Activated CD4-positive, alpha-beta memory T cell treated with anti-CD3 and anti-CD28 coated beads, Interleukin-2, amount 10 ng/mL, durations not matched to agents 7 days and 5 days (primary cell): ENCODE measurements around the gene TEX13B. TPM values are rescaled to one million over a fixed set of nuclear protein-coding genes. Genes with fewer than 3 reads are reported as not detected.

Experiments used
- total RNA-seq, 2 experiments: library from RNA; stranded (reverse); gene quantifications; one replicate each; pipeline ENCODE4 v1.2.3, GENCODE V29; 2021

Gene TEX13B
- total RNA-seq, 2 experiments from 2014 or later, result not detected

Other genes with a start within 250 kb of the TEX13B start
- 100 to 1,000 TPM; 112 to 119 TPM for gene TSC22D3, start 206.6 kb downstream of the TEX13B start, total RNA-seq
- not detected for gene NCBP2L, start 204.6 kb downstream of the TEX13B start, total RNA-seq
- 1 to 10 TPM; 4.1 to 4.5 TPM for gene MID2, start 156.5 kb downstream of the TEX13B start, total RNA-seq
- gene VSIG1, start 62.7 kb upstream of the TEX13B start, total RNA-seq, result 1 to 10 TPM; 5.0 to 6.8 TPM
- 10 to 100 TPM; 36.1 to 37.3 TPM for gene PSMD10, start 109.2 kb upstream of the TEX13B start, total RNA-seq
- 10 to 100 TPM; 12.5 to 12.7 TPM for gene ATG4A, start 109.4 kb upstream of the TEX13B start, total RNA-seq